Stimulated activated CD8-positive, alpha-beta memory T cell treated with anti-CD3 and anti-CD28 coated beads, Interleukin-4, amount 100 ng/mL, for 24 hours (primary cell): ENCODE results near the gene CLEC4M.
"Not testable (repeated sequence)": the region's sequence is repeated elsewhere in the genome, so short reads cannot be mapped to it uniquely, and the experiment has no call there.

Experiments
- DNase-seq: peaks from one replicate; pipeline ENCODE4 v3.0.0-alpha.2; 2020; ENCODE audit warnings: low read depth

The CLEC4M gene

DNA sequence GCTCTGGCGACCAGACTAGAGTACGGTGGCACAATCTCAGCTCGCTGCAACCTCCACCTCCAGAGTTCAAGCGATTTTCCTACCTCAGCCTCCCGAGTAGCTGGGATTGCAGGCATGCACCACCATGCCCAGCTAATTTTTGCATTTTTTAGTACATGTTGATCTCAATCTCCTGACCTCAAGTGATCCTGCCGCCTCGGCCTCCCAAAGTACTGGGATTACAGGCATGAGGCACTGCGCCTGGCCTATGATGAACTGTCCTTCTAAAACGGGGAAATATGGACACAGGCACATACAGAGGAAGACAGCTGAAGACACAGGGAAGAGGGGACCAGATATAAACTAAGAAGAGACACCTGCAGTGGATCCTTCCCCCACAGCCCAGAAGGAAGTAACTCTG is 12.7 kb downstream of the CLEC4M start:
- no peak for DNase-seq

DNA sequence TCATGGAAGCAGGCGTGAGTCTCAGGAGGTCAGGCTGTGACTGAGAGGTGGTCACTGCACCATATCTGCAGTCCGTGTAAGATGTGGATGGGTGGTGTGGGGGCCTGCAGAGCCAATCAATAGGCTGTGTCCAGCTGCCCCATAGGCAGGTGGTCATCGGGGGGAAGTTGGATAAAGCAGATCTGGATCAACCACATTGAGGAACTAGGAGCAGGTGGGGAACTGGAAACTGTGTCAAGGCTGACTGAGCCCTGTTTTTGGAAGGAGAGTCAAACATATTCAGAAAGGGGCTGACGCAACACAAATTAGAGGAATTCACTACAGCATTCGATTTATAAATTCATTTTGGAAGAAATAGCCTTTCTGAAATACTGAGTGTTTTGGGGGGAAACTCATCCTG is 15.0 kb downstream of the CLEC4M start:
- no peak for DNase-seq

DNA sequence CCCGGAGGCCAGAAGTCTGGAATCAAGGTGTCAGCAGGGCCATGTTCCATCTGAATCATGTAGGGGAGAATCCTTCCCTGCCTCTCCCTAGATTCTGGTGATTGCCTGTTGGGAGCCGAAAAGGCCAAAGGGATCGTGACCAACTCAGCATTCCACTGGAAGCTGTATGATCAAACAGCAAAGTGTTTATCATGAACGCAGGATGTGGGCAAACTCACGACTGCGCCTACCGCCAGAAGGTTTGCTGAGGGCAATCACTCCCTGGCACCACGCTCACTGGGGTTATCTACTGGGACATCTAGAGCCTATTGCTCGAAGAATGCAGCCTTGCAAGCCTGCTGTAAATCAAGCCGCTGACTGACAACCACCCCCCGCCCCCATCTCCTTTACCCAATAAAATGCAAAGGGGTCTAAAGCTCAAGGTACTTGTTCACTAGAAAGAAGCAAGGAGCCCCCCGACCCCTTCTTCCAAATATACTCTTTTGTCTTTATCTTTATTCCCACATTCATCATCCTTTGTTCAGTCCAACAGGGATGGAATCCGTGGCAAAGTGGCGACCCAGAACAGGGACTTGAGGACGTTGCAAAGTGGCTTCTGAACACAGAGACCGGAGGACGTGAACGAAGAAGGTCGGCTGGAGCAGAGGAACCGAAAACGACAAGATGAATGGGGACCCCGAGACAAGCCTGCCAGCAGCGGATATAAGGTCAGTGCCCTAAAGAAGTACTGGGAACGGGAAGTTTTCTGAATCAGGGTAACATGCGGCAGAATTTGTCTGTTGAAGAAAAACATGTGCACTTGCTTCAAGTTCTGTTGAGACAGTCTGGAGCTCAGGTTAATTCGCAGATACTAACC is 16.8 kb downstream of the CLEC4M start:
- no peak for DNase-seq

DNA sequence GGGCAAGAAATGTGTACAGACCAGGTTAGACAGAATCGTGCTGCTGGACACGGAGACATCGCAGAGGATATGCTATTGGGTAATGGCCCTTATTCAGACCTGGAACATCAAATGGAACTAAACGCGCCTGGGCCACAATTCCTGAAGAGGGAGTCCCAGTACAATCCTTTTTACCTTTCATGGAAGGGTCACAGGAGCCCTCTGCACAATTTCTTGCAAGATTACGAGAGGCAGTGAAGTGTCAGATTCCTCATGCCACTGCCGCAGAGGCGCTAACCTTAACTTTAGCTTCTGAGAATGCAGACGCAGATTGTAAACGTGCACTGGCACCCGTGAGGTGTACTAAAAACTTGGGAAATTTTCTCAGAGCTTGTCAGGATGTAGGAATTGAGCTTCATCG is 18.1 kb downstream of the CLEC4M start:
- no peak for DNase-seq

DNA sequence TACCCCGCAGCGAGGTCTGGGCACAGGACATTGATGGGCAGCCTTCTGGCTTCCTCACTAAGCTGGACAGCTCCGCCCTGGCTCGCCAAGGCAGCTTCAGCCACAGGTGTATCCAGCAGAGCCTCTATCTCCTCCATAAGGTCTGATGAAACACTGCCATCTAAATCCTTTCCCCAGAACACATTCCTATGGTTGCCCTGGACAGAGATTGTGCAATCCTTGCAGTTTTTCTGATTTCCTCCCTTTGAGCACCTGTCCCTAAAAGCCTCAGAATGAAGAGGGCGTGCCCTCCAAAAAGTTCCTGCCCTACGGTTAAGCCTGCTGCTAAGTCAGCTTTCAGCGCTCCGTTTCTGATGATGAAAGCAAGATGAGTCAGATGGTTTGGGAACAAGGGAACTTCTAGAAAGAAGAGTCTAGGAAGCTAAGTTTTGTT is 21.0 kb downstream of the CLEC4M start:
- no peak for DNase-seq

DNA sequence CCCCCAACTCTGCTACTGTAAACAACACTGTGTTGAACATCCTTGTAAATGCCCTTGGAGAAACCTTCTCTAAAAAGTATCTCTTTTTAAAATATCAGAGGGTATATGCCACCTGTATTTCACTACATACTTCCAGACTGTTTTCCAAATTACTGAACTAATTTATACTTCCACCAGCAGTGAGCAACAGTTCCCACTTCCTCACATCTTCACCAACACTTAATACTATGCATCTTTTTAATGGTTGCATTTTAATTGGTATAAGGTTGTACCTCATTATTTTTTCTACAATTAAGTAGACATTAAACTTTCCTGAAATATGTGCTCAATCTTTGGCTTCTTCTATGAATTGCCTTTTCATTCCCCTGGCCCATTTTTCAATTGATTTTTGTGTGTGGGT is 21.8 kb downstream of the CLEC4M start:
- DNase-seq: no peak

DNA sequence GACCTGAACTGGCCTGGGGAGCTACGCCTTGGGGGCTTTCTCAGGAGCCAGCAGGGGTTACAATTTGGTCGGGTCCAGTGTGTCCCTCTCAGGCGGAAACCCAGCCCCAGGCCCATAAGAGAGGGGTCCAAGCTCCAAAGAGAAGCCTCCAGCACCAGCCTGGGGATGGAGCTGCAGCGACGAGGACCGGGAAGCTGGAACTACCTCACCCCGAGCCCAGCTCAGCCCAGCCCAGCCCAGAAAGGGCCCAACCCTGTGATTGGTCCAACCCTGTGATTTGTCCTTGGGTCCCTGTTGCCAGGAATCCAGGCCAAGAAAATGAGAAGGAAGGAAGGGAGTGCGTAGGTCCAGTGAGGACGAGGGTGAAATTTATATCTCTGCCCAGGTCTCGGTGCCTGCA is 24.1 kb downstream of the CLEC4M start:
- no peak for DNase-seq

DNA sequence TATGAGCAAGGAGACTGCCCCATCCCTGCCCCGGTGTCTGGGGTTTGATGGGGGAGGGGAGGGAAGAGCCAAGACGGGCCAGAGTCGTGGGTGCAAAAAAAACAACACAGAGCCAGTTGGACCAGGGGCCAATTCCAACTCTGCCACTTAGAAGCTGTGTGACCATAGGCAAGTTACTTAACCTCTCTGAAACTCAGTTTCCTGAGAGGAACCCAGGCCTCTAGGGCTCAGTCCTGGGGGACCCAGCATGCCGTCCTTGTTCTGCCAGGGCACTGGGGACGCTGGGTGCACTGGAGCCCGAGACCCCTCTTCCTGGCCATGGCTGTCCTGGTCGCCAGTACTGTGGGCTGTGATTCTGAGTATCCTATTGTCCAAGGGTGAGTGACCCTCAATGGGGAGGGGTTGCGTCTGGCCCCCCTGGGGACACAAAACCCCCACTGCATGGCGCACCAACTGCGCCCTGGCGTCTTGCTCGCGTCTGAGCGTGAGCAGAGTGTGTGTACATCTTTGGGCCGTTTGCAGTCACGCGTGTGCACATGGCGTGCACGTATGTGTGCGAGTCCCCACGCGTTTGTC is 24.6 kb downstream of the CLEC4M start:
- DNase-seq: no peak

DNA sequence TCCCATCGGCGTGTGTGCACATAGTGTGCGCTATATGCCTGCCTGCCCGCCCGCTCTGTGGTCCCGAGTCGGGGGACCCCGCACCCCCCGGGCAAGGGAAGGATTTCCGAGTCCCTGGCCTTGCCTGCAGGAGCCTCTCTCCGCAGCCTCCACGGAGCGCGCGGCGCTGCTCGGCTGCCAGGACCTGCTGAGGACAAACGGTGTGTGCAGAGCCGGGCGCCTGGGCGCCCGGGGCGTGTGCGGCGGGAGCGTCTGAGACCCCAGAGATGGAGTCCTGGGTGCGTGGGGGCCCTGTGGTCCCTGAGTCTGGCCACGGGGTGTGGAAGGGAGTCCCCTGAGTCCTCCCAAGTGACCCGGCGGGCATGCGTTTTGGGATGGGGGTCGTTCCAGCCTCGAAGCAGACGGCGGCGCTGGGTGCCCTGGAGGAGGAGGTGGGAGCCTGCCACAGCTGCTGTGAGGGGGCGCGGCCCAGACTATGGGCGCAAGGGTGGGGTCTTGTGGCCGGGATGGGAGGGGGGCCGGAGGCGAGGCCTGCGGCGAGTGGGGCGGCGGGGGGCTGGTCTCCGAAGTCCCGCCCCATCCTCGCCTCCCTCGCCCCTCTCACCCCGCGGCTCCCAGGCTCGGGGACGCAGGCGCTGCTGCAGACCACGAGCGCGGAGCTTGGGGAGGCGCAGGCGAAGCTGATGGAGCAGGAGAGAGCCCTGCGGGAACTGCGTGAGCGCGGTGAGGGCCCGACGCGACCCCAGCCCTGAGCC is 25.3 kb downstream of the CLEC4M start:
- DNase-seq: no peak

DNA sequence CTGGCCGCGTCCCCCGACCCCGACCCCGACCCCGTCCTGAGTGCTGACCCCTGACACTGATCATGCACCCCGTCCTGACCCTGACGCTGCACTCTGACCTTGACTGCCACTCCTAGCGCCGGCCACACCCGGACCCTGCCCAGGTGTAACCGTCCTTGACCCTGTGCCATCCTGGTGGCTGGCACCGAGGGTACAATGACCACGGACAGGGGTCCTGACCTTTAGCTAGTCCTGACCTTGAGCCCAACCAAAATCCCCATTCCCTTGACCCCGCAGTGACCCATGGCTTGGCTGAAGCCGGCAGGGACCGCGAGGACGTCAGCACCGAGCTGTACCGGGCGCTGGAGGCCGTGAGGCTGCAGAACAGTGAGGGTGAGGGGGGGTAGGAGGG is 25.9 kb downstream of the CLEC4M start:
- no peak for DNase-seq

DNA sequence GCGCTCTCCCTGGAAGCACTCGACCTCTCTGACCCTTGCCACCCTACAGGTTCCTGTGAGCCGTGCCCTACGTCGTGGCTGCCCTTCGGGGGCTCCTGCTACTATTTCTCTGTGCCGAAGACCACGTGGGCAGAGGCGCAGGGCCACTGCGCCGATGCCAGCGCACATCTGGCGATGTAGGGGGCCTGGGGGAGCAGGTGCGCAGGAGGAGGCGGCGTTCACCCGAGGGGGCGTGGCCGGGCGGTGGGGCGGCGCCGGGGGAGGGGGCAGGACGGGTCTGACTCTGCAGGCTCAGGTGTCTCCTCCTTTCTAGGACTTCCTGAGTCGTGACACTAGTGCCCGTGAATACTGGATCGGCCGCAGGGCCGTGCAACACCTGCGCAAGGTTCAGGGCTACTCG is 26.4 kb downstream of the CLEC4M start:
- no peak for DNase-seq

DNA sequence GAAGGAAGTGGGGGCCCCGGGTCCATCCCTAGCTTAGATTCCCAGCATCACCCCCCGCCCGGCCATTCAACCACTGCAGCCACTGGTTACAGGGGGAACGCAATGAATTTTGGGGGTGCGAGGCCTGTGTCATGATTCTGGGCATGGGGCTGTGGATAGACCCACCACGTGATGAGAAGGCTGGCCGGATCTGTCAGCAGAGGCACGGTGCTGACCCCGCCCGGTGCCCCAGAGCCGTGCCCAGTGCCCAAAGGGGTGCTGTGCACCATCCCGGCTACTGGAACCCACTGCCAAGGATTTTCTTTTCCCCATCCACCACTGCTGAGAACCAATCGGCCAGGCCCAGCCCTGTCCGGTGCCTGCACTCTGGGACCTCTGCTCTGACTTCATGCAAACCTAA is 27.4 kb downstream of the CLEC4M start:
- no peak for DNase-seq

DNA sequence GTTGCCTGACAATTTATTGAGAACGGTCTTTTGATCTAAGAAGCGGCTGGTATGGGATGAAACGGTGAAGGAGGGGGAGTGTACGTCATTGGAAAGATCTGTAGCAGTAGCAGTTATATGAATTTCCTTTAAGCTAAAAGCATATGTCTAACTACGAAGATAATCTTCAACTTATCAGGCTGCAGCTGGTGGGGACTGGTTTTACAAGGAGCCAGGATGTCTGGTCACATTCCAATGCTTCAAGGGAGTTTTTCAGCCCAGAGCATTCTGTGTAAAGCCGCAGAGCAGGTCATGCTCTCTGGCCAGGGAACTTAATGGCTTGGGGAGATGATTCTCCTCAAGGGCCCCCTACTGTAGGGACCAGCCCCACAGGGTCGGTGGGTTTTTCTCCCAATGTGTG is 29.2 kb downstream of the CLEC4M start:
- no peak for DNase-seq

DNA sequence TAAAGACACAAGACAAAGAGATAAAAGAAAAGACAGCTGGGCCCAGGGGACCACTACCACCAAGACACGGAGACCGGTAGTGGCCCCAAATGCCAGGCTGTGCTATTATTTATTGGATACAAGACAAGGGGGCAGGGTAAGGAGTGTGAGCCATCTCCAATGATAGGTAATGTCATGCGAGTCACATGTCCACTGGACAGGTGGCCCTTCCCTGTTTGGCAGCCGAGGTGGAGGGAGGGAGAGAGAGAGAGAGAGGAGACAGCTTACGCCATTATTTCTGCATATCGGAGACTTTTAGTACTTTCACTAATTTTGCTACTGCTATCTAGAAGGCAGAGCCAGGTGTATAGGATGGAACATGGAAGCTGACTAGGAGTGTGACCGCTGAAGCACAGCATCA is 29.7 kb downstream of the CLEC4M start:
- DNase-seq: not testable (repeated sequence)

DNA sequence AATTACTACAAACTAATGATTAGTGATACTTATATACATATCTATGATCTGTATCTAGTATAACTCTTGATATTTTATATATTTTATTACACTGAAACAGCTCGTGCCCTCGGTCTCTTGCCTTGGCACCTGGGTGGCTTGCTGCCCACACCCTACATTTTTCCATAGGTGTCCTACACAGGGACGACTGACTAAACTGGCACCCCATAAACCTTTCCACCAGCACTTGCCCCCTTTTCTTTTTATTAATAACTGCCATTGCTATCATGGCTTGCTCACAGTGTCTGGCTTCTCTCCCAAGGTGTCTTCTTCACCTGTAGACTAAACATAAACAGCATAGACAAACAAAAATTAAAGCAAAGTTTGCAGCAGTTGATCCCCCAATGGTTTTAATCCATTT is 30.4 kb downstream of the CLEC4M start:
- no peak for DNase-seq

DNA sequence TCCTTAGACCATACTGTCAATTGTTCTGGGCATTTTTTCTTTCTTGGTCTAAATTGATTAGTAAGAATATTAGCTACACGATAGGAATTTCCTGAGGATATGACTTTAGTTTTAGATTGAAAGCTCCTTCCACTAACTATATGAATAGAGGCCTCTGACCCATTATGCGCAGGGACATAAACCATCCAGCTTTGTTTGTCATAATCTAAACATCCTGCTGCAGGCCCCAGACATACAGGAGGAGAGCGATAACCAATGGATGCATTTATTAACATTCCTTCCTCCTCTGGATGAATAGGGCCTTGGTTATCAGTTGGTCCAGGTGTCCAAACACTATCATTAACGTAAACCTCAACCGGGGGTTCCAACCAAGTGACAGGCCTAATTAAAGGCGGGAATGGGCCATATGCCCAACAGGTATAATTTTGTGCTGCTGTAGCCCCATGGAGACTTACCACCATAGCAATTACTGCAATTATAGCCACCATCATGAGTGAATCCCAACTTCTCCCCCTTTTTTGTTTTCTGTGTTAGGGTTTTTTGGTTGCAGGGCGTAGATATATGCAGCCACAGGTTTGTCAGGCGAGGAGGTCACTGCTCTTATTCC is 32.6 kb downstream of the CLEC4M start:
- no peak for DNase-seq

DNA sequence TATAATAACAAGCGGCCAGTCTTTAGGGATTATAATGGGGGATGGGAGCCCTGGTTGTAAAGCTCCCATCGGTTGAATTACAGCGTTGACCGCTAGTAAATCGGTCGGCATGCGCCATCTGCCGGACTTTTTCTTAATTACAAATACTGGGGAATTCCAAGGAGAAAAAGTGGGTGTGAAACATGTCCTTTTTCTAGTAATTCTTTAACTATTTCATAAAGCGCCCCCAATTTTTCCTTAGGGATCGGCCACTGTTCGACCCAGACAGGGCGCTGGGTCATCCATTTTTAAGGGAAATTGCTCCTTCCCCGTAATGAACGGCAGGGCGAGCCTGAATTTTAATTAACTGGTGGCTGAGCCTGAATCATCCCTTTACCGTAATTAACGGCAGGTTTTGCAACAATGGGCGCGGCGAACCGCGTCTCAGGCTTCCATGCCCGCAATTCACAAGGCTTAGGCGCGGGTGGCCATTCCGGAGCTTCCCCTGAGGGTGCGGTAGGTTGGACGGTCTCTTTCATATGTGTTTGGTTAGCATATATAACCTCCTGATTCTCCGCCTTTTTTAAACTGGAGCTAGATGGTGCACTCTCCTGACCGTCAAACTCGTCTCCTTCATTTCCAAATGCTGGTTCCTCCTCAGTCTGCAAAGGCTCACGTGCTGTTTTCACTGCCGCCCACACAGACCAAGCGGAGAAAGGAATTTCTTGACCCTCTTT is 36.8 kb downstream of the CLEC4M start:
- DNase-seq: no peak

DNA sequence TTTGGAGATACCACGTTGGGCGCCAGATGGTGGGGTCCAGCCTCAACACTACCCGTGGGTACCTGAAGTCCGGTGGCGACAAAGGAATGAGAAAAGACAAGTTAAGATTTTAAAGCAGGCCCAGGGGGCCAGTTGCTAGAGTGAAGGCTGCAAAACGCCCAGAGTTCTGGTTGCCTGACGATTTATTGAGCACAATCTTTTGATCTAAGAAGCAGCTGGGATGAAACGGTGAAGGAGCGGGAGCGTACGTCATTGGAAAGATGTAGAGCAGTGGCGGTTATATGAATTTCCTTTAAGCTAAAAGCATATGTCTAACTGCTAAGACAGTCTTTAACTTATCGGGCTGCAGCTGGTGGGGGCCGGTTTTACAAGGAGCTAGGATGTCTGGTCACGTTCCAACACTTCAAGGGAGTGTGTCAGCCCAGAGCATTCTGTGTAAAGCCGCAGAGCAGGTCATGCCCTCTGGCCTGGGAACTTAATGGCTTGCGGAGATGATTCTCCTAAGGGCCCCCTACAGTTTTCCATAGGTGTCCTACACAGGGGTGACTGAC is 38.1 kb downstream of the CLEC4M start:
- DNase-seq: no peak

DNA sequence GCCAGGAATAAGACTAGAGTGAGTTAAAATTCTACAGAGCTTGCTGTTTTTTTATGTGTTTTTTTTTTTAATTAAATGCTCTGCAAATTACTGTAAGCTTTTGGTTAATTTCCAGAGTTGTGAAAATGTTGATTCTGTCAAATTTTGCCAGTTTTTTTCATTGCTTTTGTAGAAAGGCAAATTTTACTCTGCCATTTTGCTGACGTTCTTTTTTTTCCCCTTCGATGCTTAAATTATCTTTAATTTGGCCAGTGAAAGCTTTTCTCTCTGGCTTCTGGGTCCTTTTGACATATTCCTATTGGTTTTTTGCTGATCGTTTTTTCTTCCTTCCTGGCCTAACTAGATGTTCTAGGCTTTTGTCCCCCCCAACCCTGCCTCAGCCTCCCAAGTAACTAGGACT is 43.2 kb downstream of the CLEC4M start:
- no peak for DNase-seq

DNA sequence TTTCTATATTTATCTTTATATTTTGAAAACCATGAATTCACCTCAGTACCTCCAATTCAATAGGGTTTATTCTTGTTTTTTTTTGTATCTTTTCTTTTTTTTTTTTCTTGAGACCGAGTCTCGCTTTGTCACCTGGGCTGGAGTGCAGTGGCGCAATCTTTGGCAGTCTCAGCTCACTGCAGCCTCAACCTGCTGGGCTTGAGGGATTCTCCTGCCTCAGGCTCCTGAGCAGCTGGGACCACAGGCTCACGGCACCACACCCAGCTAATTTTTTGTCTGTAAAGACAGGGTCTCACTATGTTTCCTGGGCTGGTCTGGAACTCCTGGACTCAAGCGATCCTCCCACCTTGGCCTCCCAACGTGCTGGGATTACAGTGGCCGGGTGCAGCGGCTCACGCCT is 43.8 kb downstream of the CLEC4M start:
- no peak for DNase-seq

DNA sequence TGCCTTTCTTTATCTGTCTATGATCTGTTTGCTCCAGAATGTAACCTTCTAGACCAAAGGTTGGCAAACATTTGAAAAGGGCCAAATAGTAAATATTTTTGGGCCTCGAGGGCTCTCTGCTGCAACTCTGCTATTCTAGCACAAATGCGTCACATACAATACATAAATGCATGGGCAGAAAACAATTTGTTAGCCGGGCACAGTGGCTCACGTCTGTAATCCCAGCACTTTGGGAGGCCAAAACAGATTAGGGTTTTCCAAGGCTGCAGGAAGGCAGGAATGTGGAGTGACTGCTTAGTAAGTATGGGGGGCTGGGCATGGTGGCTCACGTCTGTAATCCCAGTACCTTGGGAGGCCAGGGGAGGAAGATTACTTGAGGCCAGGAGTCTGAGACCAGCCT is 45.1 kb downstream of the CLEC4M start:
- no peak for DNase-seq

DNA sequence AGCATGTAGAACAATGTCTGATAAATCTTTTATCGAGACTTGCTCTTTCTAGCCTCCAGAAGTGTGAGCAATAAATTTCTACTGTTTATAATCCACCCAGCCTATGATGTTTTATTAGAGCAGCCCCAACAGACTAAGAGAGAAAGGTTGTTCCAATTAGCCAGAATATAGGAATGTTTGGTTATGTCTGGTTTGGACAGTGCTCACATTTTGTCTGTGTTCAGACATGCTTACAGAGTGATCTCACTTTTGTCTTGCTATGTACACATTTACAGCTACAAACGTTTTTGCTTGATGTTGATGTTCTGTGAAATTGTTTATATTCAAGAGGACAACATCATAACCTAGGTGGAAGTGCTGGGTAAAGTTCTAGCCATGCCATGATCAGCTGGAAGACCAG is 48.9 kb downstream of the CLEC4M start:
- DNase-seq: no peak
